Embryonic facial prominence (tissue), 1 donor: Measurements from ENCODE around the gene SSBP2.
"Not testable (repeated sequence)": the region's sequence is repeated elsewhere in the genome, so short reads cannot be mapped to it uniquely, and the experiment has no call there.

Experiments
- DNase-seq: peaks from one replicate; pipeline ENCODE4 v3.0.0-alpha.2; 2016; ENCODE audit errors: extremely low spot score

Gene SSBP2

DNA sequence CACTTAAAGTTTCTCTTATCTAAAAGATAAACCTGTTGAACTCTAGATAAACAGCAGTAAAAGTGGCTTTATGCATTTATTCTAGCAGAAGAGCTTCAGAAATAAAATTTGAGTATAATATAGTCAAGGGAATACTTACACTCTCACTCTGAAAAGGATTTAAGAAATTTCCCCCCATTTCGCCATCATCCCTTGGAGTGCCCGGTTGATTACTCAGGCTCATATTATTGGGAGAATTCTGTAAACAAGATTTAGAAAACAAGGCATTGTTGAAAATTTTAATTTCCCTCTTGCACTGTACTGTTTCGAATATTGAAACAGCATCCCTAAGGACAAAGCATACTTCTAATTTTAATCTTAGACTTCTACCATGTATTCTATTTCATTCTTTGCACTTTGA, 322.5 kb downstream of the SSBP2 start:
- no peak for DNase-seq

DNA sequence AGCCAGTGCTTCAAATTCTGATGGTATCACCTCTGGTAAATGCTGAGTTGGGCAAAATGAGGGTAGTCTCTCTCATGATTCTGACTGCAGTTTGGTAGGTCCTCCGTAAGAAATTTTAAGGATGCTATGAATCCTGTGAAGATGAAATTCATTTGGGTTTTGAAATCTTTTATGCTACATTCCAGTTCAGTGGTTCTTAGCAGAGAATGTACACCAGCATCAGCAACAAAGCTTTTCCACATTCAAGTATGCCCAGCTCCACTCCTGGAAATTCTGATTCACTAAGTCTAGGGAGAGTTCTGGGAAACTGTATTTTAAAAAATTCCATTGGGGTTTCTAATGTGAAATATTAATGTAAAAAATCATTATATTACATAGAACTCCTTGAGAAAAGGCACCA, 323.3 kb downstream of the SSBP2 start:
- DNase-seq = no peak

DNA sequence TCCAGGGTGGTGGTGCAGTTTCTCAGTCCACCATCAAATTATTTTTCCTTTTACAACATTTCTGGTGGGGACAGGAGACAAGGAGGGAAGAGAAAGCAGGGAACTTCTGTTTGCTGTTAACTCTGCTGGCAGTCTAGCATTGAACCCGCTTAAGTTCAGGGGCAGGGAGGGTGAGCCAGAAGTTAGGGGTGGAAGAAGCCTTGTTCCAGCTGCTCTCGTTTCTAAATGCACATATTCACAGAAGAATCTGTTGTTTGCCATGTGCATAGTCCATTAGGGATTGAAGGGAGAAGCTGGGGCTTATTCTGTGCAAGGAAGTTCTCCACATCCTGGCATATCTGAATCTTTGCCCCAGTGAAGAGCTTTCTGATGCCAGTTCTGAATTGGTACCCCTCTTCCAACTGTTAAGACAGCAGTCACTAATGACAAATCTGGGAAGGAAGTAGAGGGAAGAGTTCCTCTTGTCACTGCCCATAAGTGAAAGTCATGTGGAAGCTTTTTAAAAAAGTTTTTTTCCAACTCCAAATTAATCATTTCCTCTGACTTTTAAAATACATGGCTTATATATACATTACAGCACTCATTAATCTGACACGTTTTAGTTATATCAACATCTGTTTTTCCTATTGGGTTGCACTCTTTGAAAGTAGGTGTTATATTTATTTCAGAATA, 324.4 kb downstream of the SSBP2 start:
- no peak for DNase-seq

DNA sequence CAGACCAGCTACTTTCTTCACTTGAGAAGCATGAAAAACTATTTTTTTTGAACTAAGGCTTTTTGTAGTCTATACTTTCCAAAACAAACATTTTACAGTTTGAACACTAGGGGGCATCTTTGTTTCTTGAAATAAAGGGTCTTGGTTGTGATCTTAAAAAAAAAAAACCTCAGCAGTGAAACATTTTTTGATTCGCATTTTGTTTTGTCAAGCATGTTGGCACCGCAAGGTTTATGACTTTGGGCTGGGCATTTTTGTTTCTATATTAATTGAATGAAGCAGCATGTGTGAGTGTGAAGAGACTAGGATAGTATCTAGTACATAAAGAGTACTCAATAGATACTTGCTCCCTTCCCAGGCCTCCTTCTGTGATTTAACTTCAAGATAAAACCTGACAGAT, 325.3 kb downstream of the SSBP2 start:
- DNase-seq = peak; percentile 69

- DNase-seq = no peak
These were observed 326.2 kb downstream of the SSBP2 start for GRCh38 chr5:81424728-81425127.

GRCh38 chr5:81422671-81423070, 328.2 kb downstream of the SSBP2 start:
- no peak for DNase-seq

DNA sequence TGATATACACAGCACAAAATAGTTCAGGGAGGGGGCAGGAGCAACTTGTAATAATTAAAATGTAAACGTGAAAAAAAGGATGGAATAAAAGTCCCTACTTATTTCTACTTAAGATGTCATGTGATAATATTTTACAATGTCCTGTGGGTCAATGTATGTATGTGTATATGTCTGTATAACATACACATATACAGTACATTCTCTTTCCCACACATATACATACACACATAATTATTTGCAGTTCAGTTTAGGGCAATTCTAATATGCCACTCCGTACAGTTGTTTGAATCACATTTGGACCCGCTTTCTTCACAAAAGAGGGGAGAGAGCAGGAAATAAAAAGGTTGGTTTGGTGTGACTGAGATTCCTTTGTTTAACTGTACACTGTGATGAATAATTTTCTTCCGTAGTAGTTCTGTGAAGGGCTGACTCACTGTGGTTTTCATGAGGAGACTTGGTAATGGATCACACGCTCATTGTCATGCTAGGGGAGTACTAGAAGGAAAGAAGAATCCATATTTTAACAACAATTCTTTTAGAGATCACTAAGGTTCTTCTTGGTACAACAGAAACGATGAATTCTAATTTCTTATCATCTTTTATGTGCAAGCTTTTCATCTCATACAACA, 330.7 kb downstream of the SSBP2 start:
- no peak for DNase-seq

DNA sequence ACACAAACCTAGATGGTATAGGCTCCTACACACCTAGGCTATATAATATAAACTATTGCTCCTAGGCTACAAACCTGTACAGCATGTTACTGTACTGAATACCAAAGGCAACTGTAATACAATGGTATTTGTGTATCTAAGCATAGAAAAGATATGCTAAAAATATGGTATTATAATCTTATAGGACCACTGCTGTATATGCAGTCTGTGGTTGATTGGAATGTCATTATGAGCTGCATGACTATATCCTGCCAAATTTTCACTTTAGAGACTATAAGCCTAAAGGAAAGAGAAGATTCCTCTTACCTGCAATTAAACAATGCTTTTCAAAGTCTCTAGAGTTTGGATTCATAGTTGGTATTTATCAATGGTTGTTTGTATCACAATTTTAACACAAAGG, 332.3 kb downstream of the SSBP2 start:
- DNase-seq = no peak

DNA sequence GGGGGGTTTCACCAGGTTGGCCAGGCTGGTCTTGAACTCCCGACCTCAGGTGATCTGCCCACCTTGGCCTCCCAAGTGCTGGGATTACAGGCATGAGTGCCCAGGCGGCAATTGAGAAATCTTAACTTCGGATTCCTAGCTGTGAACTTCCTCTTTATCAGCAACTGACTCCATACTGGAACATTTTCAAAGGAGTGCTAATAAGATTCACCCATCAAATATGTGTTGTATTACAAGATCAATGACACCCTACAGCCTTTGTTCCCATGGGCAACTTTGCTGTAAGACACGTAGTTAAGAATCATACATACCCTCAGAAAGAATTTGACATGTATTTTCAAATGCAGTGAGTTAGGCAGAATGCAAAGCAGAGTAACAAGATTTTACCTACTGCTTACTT, 333.8 kb downstream of the SSBP2 start:
- no peak for DNase-seq

- DNase-seq = no peak
These were observed 341.0 kb downstream of the SSBP2 start for GRCh38 chr5:81409896-81410295.

- no peak for DNase-seq
These were observed 341.5 kb downstream of the SSBP2 start for GRCh38 chr5:81409361-81409760.

GRCh38 chr5:81408496-81408895, 342.4 kb downstream of the SSBP2 start:
- no peak for DNase-seq

GRCh38 chr5:81407811-81408210, 343.1 kb downstream of the SSBP2 start:
- not testable (repeated sequence) for DNase-seq

DNA sequence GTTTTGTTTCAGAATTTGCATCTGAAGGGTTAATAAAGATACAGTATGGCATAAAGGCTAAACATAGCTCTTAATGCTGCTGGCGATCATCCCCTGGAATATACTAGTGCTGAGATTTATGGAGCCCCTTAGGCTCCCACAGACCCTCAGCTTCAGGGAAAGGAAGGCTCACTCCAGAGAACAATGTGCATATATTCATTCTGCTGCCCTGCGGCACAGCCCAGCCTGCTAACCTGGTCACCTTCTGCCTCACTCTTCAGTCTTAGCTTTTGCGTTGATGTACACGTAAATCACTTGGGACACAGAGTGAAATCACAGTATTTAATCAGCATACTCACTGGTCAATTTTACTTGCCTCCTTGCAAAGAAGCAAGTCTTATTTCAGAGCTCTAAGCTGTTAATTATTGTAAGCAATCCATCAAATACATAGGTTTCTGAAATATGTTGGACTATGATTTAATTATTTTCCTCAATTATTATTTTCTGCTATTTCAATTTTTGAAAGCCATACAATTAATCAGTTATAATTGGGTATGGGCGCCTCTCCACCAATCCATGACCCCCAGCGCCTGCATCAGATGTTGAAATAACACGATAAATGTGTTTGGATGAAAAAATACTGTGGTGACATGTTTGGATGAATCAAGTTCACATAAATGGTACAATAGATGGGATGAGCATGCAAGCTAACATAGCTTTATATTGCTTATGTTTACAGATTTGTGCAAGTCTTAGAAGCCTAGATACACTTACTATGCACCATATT, 345.6 kb downstream of the SSBP2 start:
- DNase-seq = no peak

DNA sequence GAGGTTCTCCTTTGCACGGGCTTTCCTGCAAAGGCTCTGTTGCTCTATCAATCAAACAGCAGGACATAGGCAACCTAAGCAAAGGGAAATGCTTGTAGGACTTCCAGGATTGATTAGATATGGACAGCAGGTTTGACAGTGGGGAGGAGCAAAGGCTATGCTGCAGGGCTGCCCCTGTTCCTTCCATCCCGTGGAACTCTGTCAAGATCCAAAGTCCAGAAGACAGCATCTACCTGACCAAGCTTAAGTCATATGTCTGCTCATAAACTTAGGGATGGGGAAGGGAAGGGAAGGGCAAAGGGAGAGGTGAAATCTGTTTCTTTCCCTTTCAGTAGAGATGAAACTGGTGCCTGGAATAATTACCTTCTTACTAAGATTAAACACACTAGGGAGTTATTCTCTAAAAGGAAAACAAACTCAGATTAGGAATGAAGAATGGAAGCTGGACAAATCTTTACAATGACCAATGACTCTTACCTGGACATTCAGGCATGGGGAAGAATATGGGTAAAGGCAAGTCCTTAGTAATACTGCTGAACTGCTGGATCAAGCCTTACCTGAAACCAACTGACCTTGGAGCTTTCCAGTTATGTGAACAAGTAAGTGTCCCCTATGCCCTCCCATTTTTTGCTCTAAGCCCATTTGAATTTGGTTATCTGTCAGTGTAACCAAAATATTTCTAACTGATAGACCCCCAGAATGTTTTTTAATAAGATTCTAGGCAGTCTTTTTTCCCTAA, 348.5 kb downstream of the SSBP2 start:
- no peak for DNase-seq

DNA sequence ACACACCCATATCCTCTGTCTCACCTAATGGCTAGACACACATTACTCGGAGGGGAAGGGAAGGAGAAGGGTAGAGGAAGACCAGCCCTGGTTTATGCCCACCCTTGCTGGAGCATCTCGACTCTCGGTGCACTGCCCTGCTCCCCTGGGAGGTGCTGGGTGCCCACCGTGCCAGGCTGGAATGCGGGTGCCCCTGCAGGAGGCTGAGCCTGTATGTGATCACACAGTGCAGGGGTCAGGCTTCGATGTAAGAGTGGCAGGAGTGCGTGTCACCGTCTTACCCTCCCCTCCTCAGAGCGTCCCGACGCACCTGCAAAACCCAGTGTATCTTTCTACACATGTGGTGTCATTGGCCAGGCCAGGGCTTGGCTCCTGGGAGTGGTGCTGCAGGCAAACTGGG, 349.6 kb downstream of the SSBP2 start:
- DNase-seq = no peak

DNA sequence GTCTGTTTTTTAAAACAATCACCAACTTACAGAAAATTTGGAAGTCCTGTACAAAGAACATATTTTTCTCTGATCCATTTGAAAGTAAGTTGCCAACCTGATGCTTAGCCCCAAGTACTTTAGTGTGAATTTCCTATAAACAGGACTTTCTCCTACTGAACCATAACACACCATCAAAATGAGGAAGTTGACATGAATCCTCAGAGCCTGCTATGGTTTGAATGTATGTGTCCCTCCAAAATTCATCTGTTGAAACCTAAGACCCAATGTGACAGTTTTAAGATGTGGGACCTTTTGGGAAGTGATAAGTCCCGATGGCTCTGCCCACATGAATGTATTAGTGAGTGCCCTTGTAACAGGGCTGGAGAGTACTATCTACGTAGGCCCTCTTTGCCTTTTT, 350.5 kb downstream of the SSBP2 start:
- no peak for DNase-seq

DNA sequence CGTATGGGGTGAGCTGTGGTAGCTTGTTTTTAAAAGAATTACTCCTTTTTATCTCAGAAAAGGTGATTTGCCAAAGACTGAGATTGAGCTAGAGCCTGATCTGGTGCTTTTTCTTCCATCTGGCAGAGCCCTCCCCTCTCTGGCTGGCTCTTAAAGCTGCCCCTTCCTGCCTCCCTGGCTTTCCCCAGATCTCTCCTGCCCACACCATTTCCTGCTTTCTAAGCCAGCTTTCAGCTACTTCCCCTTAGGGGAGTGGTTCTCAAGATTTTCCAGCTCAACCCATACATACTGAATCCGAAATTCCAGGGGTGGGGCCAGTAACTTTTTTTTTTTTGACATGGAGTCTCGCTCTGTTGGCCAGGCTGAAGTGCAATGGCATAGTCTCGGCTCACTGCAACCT, 352.2 kb downstream of the SSBP2 start:
- DNase-seq = no peak

DNA sequence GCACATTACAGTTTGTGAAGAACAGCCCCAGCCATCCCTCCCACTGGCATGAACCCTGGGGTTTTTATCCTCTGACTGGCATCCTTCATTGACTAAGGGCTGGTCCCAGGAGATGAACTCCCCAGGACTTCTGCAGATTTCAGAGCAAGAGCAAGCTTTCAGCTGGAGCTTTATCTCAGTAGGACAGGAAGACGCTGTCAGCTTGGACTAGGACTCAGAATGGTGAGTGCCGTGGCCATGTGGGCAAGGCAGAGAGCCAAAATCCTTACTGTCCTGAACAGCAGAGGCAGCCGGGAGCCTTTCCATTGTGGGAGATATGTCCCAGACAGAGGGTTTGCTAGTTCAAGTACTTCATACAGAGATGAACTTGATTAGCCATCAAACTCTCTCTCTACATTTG, 353.7 kb downstream of the SSBP2 start:
- no peak for DNase-seq

DNA sequence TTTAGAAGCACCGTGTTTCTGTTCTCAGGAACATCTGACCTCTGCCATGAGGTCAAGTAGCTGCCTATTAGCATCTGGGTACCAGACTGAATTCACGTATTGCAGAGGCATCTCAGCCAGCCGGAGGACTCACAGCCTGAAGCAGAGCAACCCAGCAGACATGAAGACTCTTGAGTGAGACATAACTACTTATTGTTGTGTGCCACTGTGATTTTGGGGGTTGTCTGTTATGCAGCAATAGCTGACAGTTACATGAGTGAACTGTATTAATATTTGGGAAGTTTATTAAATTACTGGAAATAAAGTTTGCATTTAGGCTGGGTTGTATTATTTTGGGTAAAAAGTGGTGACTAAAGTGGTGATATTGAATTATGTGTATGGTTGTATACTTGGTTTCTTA, 355.6 kb downstream of the SSBP2 start:
- DNase-seq = no peak

- no peak for DNase-seq
These were observed 356.8 kb downstream of the SSBP2 start, which contains the start of gene ACOT12 for GRCh38 chr5:81393783-81394718. Gene ACOT12, minus strand, starts transcription at chr5:81394134. Its CDS starts 20 bp downstream, at chr5:81394114.
